ENCODE measurements around the gene DNAH8. TPM values are rescaled to one million over a fixed set of nuclear protein-coding genes. Genes with fewer than 3 reads are reported as not detected.
"Not testable (repeated sequence)": the region's sequence is repeated elsewhere in the genome, so short reads cannot be mapped to it uniquely, and the experiment has no call there.

Gene DNAH8
- total RNA-seq, 1 experiment from 2014 or later = not detected

DNA sequence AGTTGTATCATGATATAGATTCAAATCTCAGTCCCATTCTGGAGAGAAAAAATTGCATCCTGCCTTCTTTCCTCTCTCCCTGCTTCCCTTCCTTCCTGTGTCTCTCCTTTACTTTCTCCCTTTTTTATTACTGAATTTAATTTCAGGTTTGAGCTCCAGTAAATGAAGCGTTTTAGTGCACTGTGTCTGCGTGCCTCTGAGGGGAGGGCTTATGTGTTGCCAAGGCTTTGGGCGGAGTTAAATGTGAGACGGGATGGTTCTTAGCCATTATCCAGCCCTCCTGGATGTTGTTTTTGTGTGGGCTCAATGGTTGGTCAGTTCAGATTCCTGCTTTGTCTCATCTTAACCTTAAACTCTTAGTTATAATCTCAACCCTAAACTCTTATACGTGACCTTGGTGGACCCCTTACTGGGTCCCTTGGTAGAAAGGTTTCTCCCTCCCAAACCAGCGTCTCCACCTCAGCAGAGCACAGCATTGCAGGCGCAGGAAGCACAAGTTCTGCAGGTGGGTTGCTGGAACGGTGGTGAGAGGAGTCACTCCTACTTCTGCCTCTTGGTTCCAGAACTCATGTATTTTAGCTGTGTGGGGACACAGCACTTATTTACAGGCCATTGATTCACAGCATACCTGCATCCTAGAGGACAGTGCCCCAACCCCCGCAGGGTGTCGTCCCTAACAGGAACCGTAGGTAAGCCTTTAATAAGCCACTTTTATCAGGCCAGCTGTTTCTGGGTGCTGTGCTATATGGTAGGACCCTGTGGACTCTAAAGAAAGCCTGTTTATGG, 68.5 kb downstream of the DNAH8 start:
- no peak for DNase-seq (ENCODE audit: low spot score)
- in situ Hi-C loops (cut with HindIII; ENCODE audit: low sequenced_read_pairs) = no loop called here

DNA sequence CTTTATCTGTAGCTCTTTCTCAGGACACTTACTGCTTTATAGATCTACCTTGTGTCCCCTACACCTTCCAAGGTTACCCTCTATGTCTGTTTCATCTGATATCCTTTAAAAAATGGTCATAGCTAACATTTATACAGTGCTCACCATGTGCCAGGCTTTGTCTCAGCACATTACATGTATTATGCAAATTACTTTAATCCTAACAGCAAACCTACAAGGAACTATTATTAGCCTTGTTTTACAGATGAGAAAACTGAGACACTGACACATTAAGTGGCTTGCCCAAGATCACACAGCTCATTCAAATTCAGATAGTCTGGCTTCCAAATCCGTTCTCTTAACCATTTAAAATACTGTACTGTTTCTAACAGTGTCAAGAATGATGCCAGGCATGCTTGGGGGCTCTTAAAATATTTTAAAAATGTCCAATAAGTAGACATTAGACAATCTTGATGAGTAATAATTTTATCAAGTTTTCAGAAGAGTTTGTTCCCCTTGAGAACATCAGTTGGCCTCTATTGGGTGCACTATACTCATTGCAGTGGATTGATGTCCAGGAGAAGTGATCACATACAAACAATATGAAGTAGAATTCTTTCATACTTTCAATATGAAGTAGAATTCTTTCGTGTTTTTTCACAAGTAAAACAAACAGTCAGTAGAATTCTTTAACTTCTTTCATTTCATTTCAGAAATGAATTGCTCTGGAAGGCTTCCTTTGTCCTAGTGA, 69.6 kb downstream of the DNAH8 start:
- DNase-seq (ENCODE audit: low spot score) = no peak
- in situ Hi-C loops (cut with HindIII; ENCODE audit: low sequenced_read_pairs) = no loop called here

DNA sequence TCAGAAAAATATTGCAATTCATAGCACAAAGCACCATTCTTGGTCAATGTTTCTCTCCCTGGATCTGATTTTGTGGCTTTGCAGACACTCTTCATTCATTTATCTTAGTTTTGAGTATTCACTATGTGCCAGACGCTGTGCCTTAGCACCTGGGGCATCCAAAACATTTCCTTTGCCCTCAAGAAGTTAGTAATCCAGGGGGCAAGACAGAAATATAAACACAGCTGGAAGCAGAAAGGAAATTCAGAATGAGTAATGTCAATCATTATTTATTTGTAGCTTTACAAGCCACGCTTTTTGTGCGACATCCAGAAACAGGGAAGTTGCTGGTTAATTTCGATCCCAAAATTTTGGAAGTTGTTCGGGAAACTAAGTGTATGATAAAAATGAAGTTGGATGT, 71.4 kb downstream of the DNAH8 start:
- DNase-seq (ENCODE audit: low spot score) = no peak
- in situ Hi-C loops (cut with HindIII; ENCODE audit: low sequenced_read_pairs) = no loop called here

DNA sequence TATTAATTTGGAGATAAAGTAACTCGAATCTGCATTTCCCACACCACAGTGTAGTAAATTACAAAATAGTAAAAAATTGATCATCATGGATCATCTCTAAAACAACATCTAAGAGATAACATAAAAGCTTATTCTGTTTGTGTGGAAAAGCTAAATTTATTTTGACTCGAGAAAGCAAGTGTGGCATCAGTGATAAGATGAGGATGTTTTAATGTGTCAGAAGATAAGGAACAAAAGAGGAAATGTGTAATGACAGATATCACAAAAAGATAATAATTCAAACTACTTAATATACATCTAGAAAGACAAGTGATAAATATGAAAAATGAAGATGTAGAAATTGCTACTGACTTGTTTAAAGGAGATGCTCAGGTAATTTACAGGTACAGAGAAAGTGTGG, 74.1 kb downstream of the DNAH8 start:
- DNase-seq (ENCODE audit: low spot score) = no peak
- in situ Hi-C loops (cut with HindIII; ENCODE audit: low sequenced_read_pairs) = no loop called here

DNA sequence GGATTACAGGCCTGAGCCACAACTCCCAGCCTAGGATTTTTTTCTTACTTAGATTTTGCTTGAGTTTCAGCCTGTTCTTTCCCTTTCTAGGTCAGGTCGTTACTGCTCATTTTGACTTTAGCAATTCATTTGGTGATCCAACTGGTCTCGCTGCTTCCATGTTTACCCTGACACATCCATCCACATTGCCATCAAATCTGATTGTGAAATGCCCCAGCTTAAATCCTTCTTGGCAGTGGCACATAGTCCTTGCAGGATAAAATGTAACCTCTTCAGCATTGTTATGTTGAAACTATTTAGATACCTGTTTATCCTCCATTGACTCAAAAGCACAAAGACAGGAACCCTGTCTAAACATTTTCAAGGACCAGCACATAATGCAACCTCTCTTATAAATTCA, 77.2 kb downstream of the DNAH8 start:
- no peak for DNase-seq (ENCODE audit: low spot score)
- in situ Hi-C loops (cut with HindIII; ENCODE audit: low sequenced_read_pairs) = no loop called here

DNA sequence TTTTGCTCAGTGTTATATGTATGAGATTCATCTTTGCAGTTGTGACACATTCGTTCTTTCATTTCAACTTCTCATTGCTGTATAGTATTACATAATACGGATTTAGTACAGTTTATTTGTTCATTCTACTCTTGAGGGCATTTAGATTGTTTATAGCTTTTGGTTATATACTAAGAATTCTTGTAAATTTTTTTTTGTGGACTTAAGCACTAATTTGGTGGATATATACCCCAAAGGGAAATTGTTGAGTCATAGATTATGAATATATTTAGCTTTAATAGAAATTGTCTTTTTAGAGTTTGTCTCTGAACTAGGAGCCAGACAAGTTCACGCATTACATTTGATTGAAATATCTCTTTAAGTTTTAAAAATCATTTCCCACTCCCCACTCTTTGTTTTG, 79.6 kb downstream of the DNAH8 start:
- no peak for DNase-seq (ENCODE audit: low spot score)
- in situ Hi-C loops (cut with HindIII; ENCODE audit: low sequenced_read_pairs) = no loop called here

DNA sequence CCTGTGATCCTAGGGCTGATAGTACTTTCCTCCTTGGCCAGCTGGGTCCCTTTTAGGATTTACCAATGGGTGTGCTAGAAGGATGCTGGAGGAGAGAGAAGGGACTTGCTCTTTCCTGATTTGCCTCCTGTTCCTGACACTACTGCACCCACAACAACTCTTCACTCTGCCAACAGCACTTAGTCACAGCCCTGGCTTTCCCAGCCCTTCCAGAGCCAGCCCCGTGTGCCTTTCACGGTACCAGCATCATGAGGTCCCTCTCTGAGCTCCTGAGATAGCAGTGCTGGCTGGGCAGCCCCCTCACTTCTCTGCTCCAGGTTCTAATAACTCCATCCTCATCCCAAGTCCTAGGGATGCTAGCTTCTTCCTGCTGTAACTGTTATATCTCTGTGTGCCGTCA, 80.9 kb downstream of the DNAH8 start:
- DNase-seq (ENCODE audit: low spot score) = no peak
- in situ Hi-C loops (cut with HindIII; ENCODE audit: low sequenced_read_pairs) = no loop called here

DNA sequence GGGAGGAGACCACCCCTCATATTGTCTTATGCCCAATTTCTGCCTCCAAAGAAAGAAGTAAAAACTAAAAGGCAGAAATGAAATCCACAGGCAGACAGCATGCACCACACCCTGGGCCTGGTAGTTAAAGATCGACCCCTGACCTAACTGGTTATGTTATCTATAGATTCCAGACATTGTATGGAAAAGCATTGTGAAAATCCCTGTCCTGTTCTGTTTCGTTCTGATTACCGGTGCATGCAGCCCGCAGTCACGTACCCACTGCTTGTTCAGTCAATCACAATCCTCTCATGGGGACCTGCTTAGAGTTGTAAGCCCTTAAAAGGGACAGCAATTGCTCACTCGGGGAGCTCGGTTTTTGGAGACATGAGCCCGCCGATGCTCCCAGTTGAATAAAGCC, 81.3 kb downstream of the DNAH8 start:
- in situ Hi-C loops (cut with HindIII; ENCODE audit: low sequenced_read_pairs); DNase-seq (ENCODE audit: low spot score): not testable (repeated sequence)

DNA sequence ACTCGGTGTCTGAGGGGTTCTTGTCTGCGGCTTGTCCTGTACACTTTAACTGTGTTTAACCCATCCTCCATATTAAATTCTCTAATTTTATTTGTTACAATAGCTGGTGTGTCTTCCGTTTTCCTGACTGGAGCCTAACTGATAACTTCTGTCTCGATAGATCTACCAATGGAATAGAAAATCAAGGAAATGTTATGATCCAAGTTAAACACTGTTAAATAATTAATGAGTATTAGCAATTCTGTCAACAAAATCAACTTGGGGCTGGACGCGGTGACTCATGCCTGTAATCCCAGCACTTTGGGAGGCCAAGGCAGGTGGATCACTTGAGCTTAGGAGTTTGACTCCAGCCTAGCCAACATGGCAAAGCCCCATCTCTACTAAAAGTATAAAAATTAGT, 81.7 kb downstream of the DNAH8 start:
- in situ Hi-C loops (cut with HindIII; ENCODE audit: low sequenced_read_pairs) = no loop called here
- no peak for DNase-seq (ENCODE audit: low spot score)

DNA sequence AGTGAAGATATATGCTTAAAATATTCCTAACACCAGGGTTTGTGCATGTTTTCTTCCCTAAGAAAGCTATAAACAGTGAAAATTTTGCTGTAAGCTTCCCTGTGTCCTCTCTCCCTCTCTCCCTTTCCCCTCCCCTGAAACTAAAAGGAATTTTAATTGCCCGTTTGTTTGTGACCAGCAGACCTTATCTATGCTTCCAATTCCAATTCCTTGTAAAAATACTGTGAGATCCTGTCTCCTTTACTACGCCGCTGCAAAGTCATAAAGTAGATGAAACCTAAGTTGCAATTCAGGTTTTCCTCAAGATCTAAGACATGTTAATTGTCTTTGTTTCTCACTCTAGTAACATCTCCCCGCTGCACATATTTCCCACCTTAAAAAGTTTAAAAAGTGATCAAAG, 82.3 kb downstream of the DNAH8 start:
- no peak for DNase-seq (ENCODE audit: low spot score)
- in situ Hi-C loops (cut with HindIII; ENCODE audit: low sequenced_read_pairs) = no loop called here

DNA sequence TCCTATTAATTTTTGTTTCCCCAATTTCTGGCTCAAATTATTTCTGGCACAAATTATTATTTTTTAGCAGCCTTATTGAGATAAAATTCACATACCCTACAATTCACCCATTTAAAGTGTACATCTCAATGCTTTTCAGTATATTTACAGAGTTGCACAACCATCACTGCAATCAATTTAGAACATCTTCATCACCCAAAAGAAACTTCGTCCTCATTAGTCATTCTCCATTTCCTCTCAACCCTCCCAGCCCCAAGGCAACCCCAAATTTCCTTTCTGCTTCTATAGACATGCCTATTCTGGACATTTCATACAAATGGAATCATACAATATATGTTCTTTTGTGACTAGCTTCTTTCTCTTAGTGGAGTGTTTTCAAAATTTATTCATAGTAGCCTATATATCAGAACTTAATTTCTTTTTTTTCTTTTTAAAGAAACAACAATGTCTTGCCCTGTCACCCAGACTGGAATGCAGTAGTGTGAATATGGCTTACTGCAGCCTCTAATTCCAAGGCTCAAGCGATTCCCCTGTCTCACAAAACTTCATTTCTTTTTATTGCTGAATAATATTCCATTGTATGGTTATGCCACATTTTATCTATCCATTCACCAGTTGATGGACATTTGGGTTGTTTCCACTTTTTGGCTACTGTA, 84.5 kb downstream of the DNAH8 start:
- DNase-seq (ENCODE audit: low spot score) = no peak
- in situ Hi-C loops (cut with HindIII; ENCODE audit: low sequenced_read_pairs) = no loop called here

DNA sequence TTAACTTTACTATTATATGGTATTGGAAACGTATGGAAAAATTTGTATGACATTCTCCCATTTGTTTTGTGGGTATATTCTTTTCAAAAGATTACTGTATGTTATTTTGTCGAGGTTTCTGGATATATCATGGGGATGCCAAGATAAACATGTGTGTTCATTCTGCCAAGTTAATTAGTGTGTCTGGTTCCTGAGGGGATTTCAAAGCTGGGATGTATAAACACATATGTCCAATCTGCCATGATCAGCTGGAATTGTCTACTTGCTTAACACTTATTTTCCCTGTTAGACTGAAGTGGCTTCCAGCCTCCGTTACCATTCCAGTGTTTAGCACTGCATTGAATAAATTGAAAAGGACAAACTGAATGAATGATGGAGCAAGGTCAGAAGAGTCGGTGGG, 86.2 kb downstream of the DNAH8 start:
- in situ Hi-C loops (cut with HindIII; ENCODE audit: low sequenced_read_pairs) = no loop called here

DNA sequence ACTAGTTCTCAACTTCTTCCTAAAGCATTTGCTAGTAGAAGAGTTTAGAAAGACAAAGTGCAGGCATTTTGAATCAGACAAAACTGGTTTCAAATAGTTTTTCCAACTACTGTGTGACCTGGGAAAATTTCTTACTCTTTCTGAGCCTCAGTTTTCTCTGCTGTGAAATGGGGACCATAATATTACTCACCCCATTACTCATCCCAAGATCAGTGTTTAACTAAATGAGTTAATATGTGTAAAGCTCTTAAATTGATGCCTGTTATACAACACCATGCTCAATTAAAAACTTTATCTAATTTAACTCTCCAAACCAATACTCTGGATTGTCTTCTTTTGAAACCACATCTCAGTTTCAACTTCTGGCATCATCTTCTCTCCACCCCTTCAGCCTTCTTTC, 87.4 kb downstream of the DNAH8 start:
- in situ Hi-C loops (cut with HindIII; ENCODE audit: low sequenced_read_pairs) = no loop called here
- DNase-seq (ENCODE audit: low spot score) = no peak

More for the DNA sequence above, 86.2 kb downstream of the DNAH8 start:
- no peak for DNase-seq (ENCODE audit: low spot score)

DNA sequence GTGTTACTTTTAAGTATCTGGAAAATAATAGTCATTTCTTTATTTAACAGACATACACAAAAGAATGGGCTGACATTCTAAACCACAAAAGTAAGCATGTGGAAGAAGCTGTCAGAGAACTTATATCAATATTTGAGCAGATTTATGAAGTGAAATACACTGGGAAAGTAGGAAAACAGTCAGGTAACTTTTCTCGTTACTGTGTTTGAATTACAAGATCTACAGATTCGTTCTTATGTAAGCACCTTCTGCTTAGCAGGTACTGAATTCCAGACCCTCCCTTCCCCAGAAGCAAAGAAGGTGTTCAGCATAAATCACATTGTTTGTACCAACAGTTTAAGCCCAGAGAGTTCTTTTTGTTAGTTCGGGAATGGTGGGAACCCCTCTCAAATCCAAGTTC, 88.0 kb downstream of the DNAH8 start:
- no peak for DNase-seq (ENCODE audit: low spot score)
- in situ Hi-C loops (cut with HindIII; ENCODE audit: low sequenced_read_pairs) = no loop called here

DNA sequence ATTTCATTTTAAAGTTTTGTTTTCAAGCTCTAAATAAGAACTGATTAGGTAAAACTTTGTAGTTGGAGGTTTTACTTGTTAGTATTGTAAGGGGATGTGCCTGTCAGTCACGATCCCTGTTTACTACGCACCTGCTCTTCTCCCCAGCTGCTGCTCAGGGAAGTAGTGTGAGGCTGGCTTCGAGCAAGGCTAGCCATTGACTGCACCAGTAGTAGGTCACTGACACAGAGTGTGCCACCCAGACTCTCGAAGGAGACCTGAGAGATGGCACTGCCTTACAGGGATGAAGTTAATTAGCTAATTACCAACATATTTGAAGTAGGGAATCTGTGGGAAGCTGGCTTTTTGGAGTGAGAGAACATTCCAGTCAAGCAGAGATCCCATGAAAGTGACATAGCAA, 89.2 kb downstream of the DNAH8 start:
- no peak for DNase-seq (ENCODE audit: low spot score)
- in situ Hi-C loops (cut with HindIII; ENCODE audit: low sequenced_read_pairs) = no loop called here

DNA sequence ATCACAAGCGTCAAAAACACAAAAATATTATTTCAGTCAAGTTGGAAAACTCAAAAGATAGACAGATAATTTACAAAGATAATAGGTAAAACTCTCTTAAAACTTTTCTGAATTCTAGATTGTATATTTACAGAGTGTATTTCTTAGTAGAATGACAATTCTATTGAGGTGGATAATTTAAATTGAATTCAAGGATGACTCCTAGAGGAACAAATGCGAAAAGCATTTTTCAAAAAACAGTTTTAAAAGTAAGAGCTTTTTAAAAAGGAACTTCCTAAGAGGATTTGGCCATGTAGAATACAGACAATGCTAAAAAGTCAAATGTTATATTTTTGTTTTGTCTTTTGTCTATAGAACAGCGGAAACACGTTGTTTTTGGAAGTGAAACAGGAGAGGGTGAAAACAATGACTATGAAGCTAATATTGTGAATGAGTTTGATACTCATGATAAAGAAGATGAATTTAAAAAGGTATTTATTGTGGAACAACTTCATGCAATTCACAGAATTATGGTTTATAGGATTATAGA, 90.1 kb downstream of the DNAH8 start:
- DNase-seq (ENCODE audit: low spot score) = no peak
- in situ Hi-C loops (cut with HindIII; ENCODE audit: low sequenced_read_pairs) = no loop called here

DNA sequence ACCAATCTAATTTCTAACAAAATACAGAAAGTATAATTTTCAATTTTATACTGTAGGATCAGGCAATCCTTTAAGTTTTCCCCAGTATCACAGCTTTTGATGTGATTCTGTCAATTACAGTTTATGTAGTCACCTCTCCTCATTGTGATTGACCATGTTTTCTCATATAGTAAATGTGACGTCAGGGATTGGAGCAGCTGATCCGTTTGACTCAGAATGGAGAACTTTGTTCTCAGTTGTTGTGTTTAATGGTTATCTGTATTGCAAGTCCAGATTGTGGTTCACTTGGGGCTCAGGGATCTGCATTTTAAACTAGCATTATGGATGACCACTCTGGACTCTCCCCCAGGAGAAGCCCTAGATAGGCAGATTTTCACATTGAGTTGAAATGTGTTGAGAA, 90.6 kb downstream of the DNAH8 start:
- in situ Hi-C loops (cut with HindIII; ENCODE audit: low sequenced_read_pairs) = no loop called here
- DNase-seq (ENCODE audit: low spot score) = no peak

DNA sequence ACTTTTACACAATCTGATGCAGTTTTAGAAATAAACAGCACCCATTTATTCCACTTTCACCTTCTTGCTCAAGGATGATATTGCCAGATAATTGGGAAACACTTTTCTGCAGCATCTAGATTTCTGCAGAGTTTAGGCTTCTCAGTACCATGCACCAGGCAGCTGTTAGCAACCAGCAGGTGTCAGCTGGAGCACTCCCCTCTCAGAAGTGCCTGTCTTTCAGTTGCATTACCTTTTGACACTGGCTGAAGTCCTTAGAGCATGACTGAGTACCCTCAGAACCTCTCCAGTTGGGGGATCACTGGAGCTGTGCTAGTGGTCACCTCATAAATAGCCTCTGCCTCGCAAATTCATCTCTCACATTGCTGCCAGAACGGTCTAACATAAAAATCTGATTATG, 91.2 kb downstream of the DNAH8 start:
- no peak for DNase-seq (ENCODE audit: low spot score)
- in situ Hi-C loops (cut with HindIII; ENCODE audit: low sequenced_read_pairs) = no loop called here

DNA sequence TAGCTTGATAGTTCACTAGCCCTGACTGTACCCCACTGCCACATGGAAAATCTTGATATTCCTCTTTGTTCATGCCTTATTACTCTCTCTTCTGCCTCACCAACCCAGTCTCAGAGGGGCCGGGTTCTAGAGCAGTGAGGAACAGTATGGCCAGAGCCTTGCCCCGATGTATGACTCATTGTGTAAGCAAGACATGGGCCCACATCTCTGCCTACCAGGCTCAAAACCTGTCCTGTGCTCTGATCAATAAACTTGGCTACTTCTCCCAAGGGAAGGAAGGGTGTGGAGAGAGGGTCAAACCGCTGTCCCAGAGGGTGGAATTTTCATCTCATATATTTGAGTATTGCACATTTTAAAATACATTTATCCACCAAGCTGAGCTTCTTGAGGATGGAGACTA, 91.7 kb downstream of the DNAH8 start:
- in situ Hi-C loops (cut with HindIII; ENCODE audit: low sequenced_read_pairs) = no loop called here
- DNase-seq (ENCODE audit: low spot score) = no peak

DNA sequence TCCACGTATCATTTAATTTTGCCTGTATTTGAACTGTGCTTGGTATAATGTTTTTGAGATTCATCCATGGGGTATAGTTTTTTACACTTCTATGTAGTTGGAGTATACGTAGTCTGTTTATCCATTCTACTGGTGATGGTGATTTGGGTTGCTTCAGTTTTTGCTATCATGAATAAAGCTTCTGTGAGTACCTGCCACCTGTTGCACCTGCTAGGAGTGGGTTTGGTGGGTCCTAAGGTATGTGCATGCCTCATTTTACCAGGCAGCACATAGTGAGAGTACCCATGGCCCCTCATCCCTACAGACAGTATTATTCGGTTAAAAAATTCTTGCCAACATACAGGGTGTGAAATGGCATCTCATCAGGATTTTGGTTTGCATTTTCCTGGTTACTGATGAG, 92.9 kb downstream of the DNAH8 start:
- DNase-seq (ENCODE audit: low spot score) = no peak
- in situ Hi-C loops (cut with HindIII; ENCODE audit: low sequenced_read_pairs) = no loop called here

Measured in G401 (cell line).